ENCODE data around the gene ADGRG1.
A peak's percentile ranks its signal among the peaks of the same experiment; 100 is the strongest.

The ADGRG1 gene

GRCh38 chr16:57652695-57653471 is 24.5 kb downstream of the ADGRG1 start:
- no peak for DNase-seq

- DNase-seq = peak; percentile 47
Measured at GRCh38 chr16:57653936-57654335, 25.5 kb downstream of the ADGRG1 start.

- DNase-seq = no peak
Measured at GRCh38 chr16:57656342-57656955, 28.0 kb downstream of the ADGRG1 start.

GRCh38 chr16:57657228-57657627 is 28.8 kb downstream of the ADGRG1 start:
- DNase-seq = no peak

GRCh38 chr16:57658130-57658877 is 29.9 kb downstream of the ADGRG1 start:
- no peak for DNase-seq

GRCh38 chr16:57658878-57659674 is 30.6 kb downstream of the ADGRG1 start:
- no peak for DNase-seq

- DNase-seq = no peak
Measured at GRCh38 chr16:57660715-57661463, 32.5 kb downstream of the ADGRG1 start.

- no peak for DNase-seq
Measured at GRCh38 chr16:57661510-57661909, 33.1 kb downstream of the ADGRG1 start.

GRCh38 chr16:57661936-57662906 is 33.8 kb downstream of the ADGRG1 start:
- no peak for DNase-seq

- no peak for DNase-seq
Measured at GRCh38 chr16:57663436-57663835, 35.0 kb downstream of the ADGRG1 start.

GRCh38 chr16:57663917-57664661 is 35.7 kb downstream of the ADGRG1 start:
- no peak for DNase-seq

GRCh38 chr16:57664662-57665025 is 36.2 kb downstream of the ADGRG1 start:
- no peak for DNase-seq

- DNase-seq = no peak
Measured at GRCh38 chr16:57665541-57665940, 37.1 kb downstream of the ADGRG1 start.

GRCh38 chr16:57666353-57667047 is 38.1 kb downstream of the ADGRG1 start:
- DNase-seq = no peak

GRCh38 chr16:57667048-57667525 is 38.7 kb downstream of the ADGRG1 start:
- no peak for DNase-seq

- DNase-seq = peak; percentile 72
Measured at GRCh38 chr16:57667526-57668262, 39.3 kb downstream of the ADGRG1 start.

GRCh38 chr16:57668263-57668571 is 39.8 kb downstream of the ADGRG1 start, which contains the start of gene ADGRG3:
Gene ADGRG3 (plus strand): TSS chr16:57668306. CDS start chr16:57668348, 42 bp downstream.
- no peak for DNase-seq

- DNase-seq = no peak
Measured at GRCh38 chr16:57668630-57669475, 40.4 kb downstream of the ADGRG1 start.
